Endothelial cell of umbilical vein (primary cell): ENCODE results near the gene GNAL. TPM values are rescaled to one million over a fixed set of nuclear protein-coding genes. Genes with fewer than 3 reads are reported as not detected.

Experiments
- BruUV-seq: library from RNA; stranded (reverse); fragments of 400-500 nt; replicated peaks from 2 replicates; lab custom pipeline; 2021; lab: Mats Ljungman, UMichigan
- CTCF ChIA-PET: fragments of 300-600, 350-600 bp; sonication (Branson Sonifier 250); formaldehyde crosslinking; loops from one replicate; lab custom pipeline; 2021; ENCODE audit warnings: antibody characterized with exemption, inconsistent platforms; lab: Charles Lee
- POLR2A ChIA-PET: fragments of 300-600, 350-600 bp; sonication (Branson Sonifier 250); formaldehyde crosslinking; loops from one replicate; lab custom pipeline; 2021; ENCODE audit warnings: antibody characterized with exemption, inconsistent platforms; lab: Charles Lee
- DNase-seq: peaks from one replicate; pipeline ENCODE4 v3.0.0-alpha.2; 2011; ENCODE audit warnings: low read depth, low spot score
- FAIRE-seq: peaks from 2 replicates; lab custom pipeline; 2011; peaks lifted over from hg19 to GRCh38; lab: Jason Lieb, UNC
- H2AFZ ChIP-seq: 2 replicates; pipeline ENCODE4 v1.6.0; 2012; ENCODE audit warnings: low read depth, low read length, control low read depth, inconsistent platforms
- H3K27ac ChIP-seq: 2 replicates; pipeline ENCODE4 v1.5.1; 2011; ENCODE audit warnings: low read depth, mild to moderate bottlenecking, control low read depth, low read length, moderate library complexity; ENCODE audit not compliant: insufficient read depth
- H3K27me3 ChIP-seq, 2 experiments: 2 replicates each; pipeline versions ENCODE4 v1.6.0 to v1.6.1; 2011; ENCODE audit warnings: low read length in 2 of 2, mixed read lengths in 1 of 2; ENCODE audit not compliant: control insufficient read depth in 2 of 2, insufficient read depth in 2 of 2
- H3K36me3 ChIP-seq, 2 experiments: 2 replicates in 1 of 2; 3 replicates in 1 of 2; pipeline ENCODE4 v1.5.1; 2011; ENCODE audit warnings: low read length in 2 of 2, mild to moderate bottlenecking in 1 of 2, moderate library complexity in 1 of 2; ENCODE audit not compliant: control insufficient read depth in 2 of 2, insufficient read depth in 2 of 2; ENCODE audit errors: extremely low read depth in 1 of 2
- H3K4me1 ChIP-seq: 3 replicates; pipeline ENCODE4 v1.5.1; 2011; ENCODE audit warnings: mild to moderate bottlenecking, low read length; ENCODE audit not compliant: control insufficient read depth, insufficient read depth; ENCODE audit errors: extremely low read depth
- H3K4me2 ChIP-seq: 2 replicates; pipeline ENCODE4 v1.6.1; 2011; ENCODE audit warnings: low read length, control low read depth, mixed read lengths; ENCODE audit not compliant: insufficient read depth
- H3K4me3 ChIP-seq, 3 experiments: fragments of 200-600 bp in 1 of 3; sonication (generic), shearing (Covaris generic) in 1 of 3; replicated peaks in 1 of 3; 2 replicates each; pipeline ENCODE4 v1.5.1; 2011 to 2016; ENCODE audit warnings: control low read depth in 3 of 3, low read length in 3 of 3, mild to moderate bottlenecking in 2 of 3, inconsistent platforms in 1 of 3, low read depth in 1 of 3, moderate library complexity in 1 of 3; ENCODE audit not compliant: insufficient read depth in 1 of 3
- H3K79me2 ChIP-seq: 2 replicates; pipeline ENCODE4 v1.6.0; 2012; ENCODE audit warnings: low read length, inconsistent platforms; ENCODE audit not compliant: control insufficient read depth, insufficient read depth
- H3K9ac ChIP-seq: replicated peaks from 2 replicates; pipeline ENCODE3; 2011; ENCODE audit warnings: low read length, control low read depth; ENCODE audit not compliant: insufficient read depth; ENCODE audit errors: extremely low read depth
- H3K9me1 ChIP-seq: replicated peaks from 3 replicates; pipeline ENCODE4 v1.6.0; 2011; ENCODE audit warnings: mild to moderate bottlenecking, low read length; ENCODE audit not compliant: control insufficient read depth, insufficient read depth; ENCODE audit errors: extremely low read depth
- H3K9me3 ChIP-seq: replicated peaks from 2 replicates; pipeline ENCODE4 v1.5.1; 2012; ENCODE audit warnings: low read length, inconsistent platforms; ENCODE audit not compliant: control insufficient read depth, insufficient read depth
- H4K20me1 ChIP-seq: replicated peaks from 2 replicates; pipeline ENCODE3; 2011; ENCODE audit warnings: mild to moderate bottlenecking, low read length; ENCODE audit not compliant: control insufficient read depth, insufficient read depth; ENCODE audit errors: extremely low read depth
- FOS ChIP-seq: IDR thresholded peaks from 2 replicates; pipeline ENCODE4 v1.6.1; 2011; ENCODE audit warnings: mild to moderate bottlenecking, low read length, moderate library complexity, borderline replicate concordance; ENCODE audit not compliant: insufficient read depth
- GATA2 ChIP-seq: IDR thresholded peaks from 2 replicates; pipeline ENCODE4 v1.7.0; 2011; ENCODE audit warnings: low read depth, mild to moderate bottlenecking, moderate library complexity, mixed read lengths, low read length; ENCODE audit not compliant: insufficient read length, insufficient read depth
- JUN ChIP-seq: IDR thresholded peaks from 2 replicates; pipeline ENCODE4 v1.6.1; 2011; ENCODE audit warnings: borderline replicate concordance, low read depth; ENCODE audit not compliant: insufficient read length, insufficient read depth
- MYC ChIP-seq: IDR thresholded peaks from one replicate; pipeline ENCODE4 v1.6.1; 2011; ENCODE audit warnings: mild to moderate bottlenecking, low read depth, low read length
- POLR2A ChIP-seq: IDR thresholded peaks from 2 replicates; pipeline ENCODE4 v1.6.1; 2012; ENCODE audit warnings: low read depth, mild to moderate bottlenecking, control low read depth, low read length
- dilution Hi-C: fragments of 300-500 bp; cut with MboI; formaldehyde crosslinking; loops from one replicate; pipeline ENCODE4 v1.15.0; 2019; ENCODE audit warnings: low sequenced_read_pairs; ENCODE audit not compliant: extremely low pct_ligation_motif_present
- intact Hi-C: fragments of 100-400 bp; cut with micrococcal nuclease; formaldehyde crosslinking; loops from one replicate; pipeline ENCODE4 v1.10.0; 2022
- polyA plus RNA-seq, 4 experiments: library from polyadenylated mRNA; depleted of rRNA in 3 of 4; stranded (reverse) in 3 of 4; unstranded in 1 of 4; fragments of >200 nt; gene quantifications; 2 replicates each; pipeline versions ENCODE4 v1.2.1 to v1.2.3, GENCODE V29; 2011 to 2012; ENCODE audit warnings: missing spikeins in 1 of 4
- total RNA-seq: library from RNA; stranded (reverse); gene quantifications from 2 replicates; pipeline ENCODE4 v1.2.3, GENCODE V29; 2021
- TF ChIP-seq, protein P1 (sequence below), 2 donors: IDR thresholded peaks; 1 replicate in 1 of 2; 2 replicates in 1 of 2; pipeline ENCODE4 v1.5.1; 2011; ENCODE audit warnings: low read length in 2 of 2, mild to moderate bottlenecking in 2 of 2, moderate library complexity in 2 of 2, control low read depth in 1 of 2, inconsistent platforms in 1 of 2, low read depth in 1 of 2; ENCODE audit not compliant: insufficient read depth in 1 of 2; ENCODE audit errors: extremely low read depth in 1 of 2
- TF ChIP-seq, protein P2 (sequence below): IDR thresholded peaks from 2 replicates; pipeline ENCODE4 v1.6.1; 2011; ENCODE audit not compliant: insufficient read depth, insufficient read length

GNAL gene
- total and polyA plus RNA-seq, 2 donors (not counting 3 experiments of a cell fraction or from before 2014, with no cell fraction given), result 0.07 to 0.73 TPM

DNA sequence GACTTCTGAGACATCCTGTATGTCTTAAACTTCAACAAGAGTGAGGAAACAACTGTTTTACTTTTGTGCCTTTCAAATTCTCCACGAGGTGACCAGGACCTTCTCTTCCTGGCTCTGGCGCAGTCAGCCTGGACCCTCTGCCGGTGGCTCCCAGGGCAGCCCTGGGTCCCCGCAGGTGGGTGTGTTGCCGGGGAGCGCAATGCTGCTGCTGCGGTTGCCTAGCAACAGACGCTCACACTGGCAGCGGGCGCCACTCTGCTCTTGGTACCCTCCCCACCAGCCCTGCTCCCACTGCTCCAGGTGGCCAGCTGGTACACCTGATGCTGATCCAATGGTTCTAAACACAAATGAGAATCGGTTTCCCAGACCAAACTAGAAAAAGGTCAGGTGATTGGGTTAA lies 58.7 kb downstream of the GNAL start:
- FAIRE-seq (no peak), DNase-seq (no peak)
- Histone ChIP-seq H3K79me2 (no peaks in the 10 kb centered on the region), H4K20me1 (no peaks in the 10 kb centered on the region), H3K4me3 (no peak overlapping the region), H3K9me3 (no peaks in the 10 kb centered on the region), H3K36me3 (no peaks in the 10 kb centered on the region), H3K27ac (no peak overlapping the region), H3K9ac (no peak overlapping the region), H2AFZ (no peak overlapping the region), H3K9me1 (no peaks in the 10 kb centered on the region), H3K4me1 (no peaks in the 10 kb centered on the region), H3K27me3 (peaks cover 15 to 25% of the 10 kb centered on the region in 2 experiments), H3K4me2 (no peak overlapping the region)
- ChIA-PET CTCF (no interaction called here), POLR2A (no interaction called here)
- dilution Hi-C loops (no loop called here), intact Hi-C loops (loop anchor here (10.0 kb wide), 1 partner anchor 63 kb away; the partner anchor contains the start of gene GNAL)
- no TSS peak for BruUV-seq
- TF ChIP-seq POLR2A (no peak), FOS (no peak), JUN (no peak), GATA2 (no peak), MYC (no peak)
- TF ChIP-seq, protein P1, sequence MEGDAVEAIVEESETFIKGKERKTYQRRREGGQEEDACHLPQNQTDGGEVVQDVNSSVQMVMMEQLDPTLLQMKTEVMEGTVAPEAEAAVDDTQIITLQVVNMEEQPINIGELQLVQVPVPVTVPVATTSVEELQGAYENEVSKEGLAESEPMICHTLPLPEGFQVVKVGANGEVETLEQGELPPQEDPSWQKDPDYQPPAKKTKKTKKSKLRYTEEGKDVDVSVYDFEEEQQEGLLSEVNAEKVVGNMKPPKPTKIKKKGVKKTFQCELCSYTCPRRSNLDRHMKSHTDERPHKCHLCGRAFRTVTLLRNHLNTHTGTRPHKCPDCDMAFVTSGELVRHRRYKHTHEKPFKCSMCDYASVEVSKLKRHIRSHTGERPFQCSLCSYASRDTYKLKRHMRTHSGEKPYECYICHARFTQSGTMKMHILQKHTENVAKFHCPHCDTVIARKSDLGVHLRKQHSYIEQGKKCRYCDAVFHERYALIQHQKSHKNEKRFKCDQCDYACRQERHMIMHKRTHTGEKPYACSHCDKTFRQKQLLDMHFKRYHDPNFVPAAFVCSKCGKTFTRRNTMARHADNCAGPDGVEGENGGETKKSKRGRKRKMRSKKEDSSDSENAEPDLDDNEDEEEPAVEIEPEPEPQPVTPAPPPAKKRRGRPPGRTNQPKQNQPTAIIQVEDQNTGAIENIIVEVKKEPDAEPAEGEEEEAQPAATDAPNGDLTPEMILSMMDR (IDR thresholded peaks at IDR 0.05; ENCODE audit: extremely low read depth in 1 of 2, insufficient read depth in 1 of 2, low read depth in 1 of 2, low read length in 2 of 2), result no peak
- TF ChIP-seq, protein P2, sequence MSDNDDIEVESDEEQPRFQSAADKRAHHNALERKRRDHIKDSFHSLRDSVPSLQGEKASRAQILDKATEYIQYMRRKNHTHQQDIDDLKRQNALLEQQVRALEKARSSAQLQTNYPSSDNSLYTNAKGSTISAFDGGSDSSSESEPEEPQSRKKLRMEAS, result no peak
